Lower leg skin (tissue), 3 donors: ENCODE data around the gene AP1G2.

Experiments used
- POLR2A ChIP-seq, 2 donors: fragments of 450-650 bp; IDR thresholded peaks; one replicate each; pipeline ENCODE4 v1.6.1; 2016 to 2017; ENCODE audit warnings: antibody characterized with exemption in 2 of 2, mild to moderate bottlenecking in 1 of 2, moderate library complexity in 1 of 2
- TF ChIP-seq, protein P1 (sequence below), 3 donors: fragments of 450-650 bp; IDR thresholded peaks; one replicate each; pipeline ENCODE4 v1.5.1; 2016; ENCODE audit warnings: antibody characterized with exemption in 3 of 3, mild to moderate bottlenecking in 3 of 3, moderate library complexity in 2 of 3

DNA sequence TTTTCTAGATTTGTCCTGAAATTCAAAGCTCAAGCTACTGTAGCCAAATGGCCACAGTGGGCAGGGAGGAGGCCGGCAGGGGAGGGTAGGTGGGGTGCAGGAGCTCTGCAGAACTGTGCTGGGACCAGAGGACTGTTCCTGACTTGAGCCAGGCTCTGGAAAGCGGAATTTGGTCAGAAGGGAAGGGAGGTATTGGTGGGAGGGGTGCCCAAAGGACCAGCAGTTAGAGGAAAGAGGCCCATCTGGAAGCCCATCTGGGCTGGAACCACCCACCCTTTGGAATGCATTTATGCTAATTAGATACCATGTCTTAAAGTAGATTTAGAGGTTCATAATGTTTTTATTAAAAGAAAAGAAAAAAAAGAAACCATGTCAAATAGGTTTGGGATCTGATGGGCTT is 35.5 kb upstream of the AP1G2 start:
- TF ChIP-seq POLR2A (IDR thresholded peaks at IDR 0.05) = no peak
- TF ChIP-seq, protein P1, sequence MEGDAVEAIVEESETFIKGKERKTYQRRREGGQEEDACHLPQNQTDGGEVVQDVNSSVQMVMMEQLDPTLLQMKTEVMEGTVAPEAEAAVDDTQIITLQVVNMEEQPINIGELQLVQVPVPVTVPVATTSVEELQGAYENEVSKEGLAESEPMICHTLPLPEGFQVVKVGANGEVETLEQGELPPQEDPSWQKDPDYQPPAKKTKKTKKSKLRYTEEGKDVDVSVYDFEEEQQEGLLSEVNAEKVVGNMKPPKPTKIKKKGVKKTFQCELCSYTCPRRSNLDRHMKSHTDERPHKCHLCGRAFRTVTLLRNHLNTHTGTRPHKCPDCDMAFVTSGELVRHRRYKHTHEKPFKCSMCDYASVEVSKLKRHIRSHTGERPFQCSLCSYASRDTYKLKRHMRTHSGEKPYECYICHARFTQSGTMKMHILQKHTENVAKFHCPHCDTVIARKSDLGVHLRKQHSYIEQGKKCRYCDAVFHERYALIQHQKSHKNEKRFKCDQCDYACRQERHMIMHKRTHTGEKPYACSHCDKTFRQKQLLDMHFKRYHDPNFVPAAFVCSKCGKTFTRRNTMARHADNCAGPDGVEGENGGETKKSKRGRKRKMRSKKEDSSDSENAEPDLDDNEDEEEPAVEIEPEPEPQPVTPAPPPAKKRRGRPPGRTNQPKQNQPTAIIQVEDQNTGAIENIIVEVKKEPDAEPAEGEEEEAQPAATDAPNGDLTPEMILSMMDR (IDR thresholded peaks at IDR 0.05) = no peak
